Peyer's patch (tissue), 4 donors: Measurements from ENCODE around the gene PRPF38A. TPM values are rescaled to one million over a fixed set of nuclear protein-coding genes. Genes with fewer than 3 reads are reported as not detected.

Experiments used
- DNase-seq, 3 donors: peaks; one replicate each; pipeline ENCODE4 v3.0.0-alpha.2; 2017 to 2019
- H3K27ac ChIP-seq, 4 donors: fragments of 200-600 bp; sonication (generic); one replicate each; pipeline ENCODE4 v1.5.1; 2016 to 2019
- H3K27me3 ChIP-seq, 2 donors: fragments of 200-600 bp; sonication (generic); one replicate each; pipeline ENCODE4 v1.5.1; 2019
- H3K36me3 ChIP-seq, 3 donors: fragments of 200-600 bp; sonication (generic); one replicate each; pipeline ENCODE4 v1.5.1; 2016 to 2019
- H3K4me1 ChIP-seq, 4 donors: fragments of 200-600 bp; sonication (generic); one replicate each; pipeline ENCODE4 v1.5.1; 2016 to 2019
- H3K4me3 ChIP-seq, 4 donors: fragments of 200-600 bp; sonication (generic); 1 replicate in 3 of 4; 2 replicates in 1 of 4; pipeline ENCODE4 v1.5.1; 2016 to 2019; ENCODE audit warnings: mild to moderate bottlenecking in 1 of 4
- H3K9me3 ChIP-seq, 4 donors: fragments of 200-600 bp; sonication (generic); one replicate each; pipeline ENCODE4 v1.5.1; 2016 to 2019; ENCODE audit warnings: mild to moderate bottlenecking in 1 of 4
- CTCF ChIP-seq, 6 experiments: fragments of 450-650 bp in 4 of 6; fragments of 200-600 bp in 2 of 6; sonication (generic) in 1 of 6; IDR thresholded peaks; one replicate each; pipeline ENCODE4 v1.5.1; 2017 to 2019; ENCODE audit warnings: antibody characterized with exemption in 6 of 6, mild to moderate bottlenecking in 3 of 6, moderate library complexity in 1 of 6
- POLR2A ChIP-seq, 2 donors: fragments of 450-650 bp; IDR thresholded peaks; one replicate each; pipeline ENCODE4 v1.5.1; 2017; ENCODE audit warnings: antibody characterized with exemption in 2 of 2, mild to moderate bottlenecking in 2 of 2, moderate library complexity in 2 of 2
- total RNA-seq, 4 donors: library from RNA; depleted of rRNA; stranded (reverse); fragments of >200 nt; gene quantifications; one replicate each; pipeline ENCODE4 v1.1.0, GENCODE V29; 2016

Gene PRPF38A
- total RNA-seq, 4 donors from 2014 or later: 14.2 to 20.6 (median 18.7) TPM

- no peaks in the 10 kb centered on the region for H3K4me1 ChIP-seq
- H3K9me3 ChIP-seq: no peaks in the 10 kb centered on the region
- H3K4me3 ChIP-seq: no peak overlapping the region
- no peak for TF ChIP-seq CTCF (IDR thresholded peaks at IDR 0.05)
- no peak for TF ChIP-seq POLR2A (IDR thresholded peaks at IDR 0.05)
- no peak for DNase-seq
- H3K27me3 ChIP-seq: no peaks in the 10 kb centered on the region
- peaks cover 0 to 43% (median 0%) of the 10 kb centered on the region in 3 donors for H3K36me3 ChIP-seq
- H3K27ac ChIP-seq: no peak overlapping the region
Observed at GRCh38 chr1:52439976-52440375, 35.6 kb downstream of the PRPF38A start.

- Histone ChIP-seq H3K27ac (no peak overlapping the region), H3K4me3 (no peak overlapping the region), H3K4me1 (no peaks in the 10 kb centered on the region), H3K9me3 (no peaks in the 10 kb centered on the region), H3K36me3 (peaks cover 0 to 32% (median 0%) of the 10 kb centered on the region in 3 donors), H3K27me3 (no peaks in the 10 kb centered on the region)
- no peak for DNase-seq
- no peak for TF ChIP-seq CTCF (IDR thresholded peaks at IDR 0.05)
- no peak for TF ChIP-seq POLR2A (IDR thresholded peaks at IDR 0.05)
Observed at GRCh38 chr1:52444463-52444862, 40.1 kb downstream of the PRPF38A start.

GRCh38 chr1:52454127-52454526 is 49.7 kb downstream of the PRPF38A start:
- DNase-seq: no peak
- Histone ChIP-seq H3K4me1 (no peaks in the 10 kb centered on the region), H3K27me3 (no peaks in the 10 kb centered on the region), H3K36me3 (no peaks in the 10 kb centered on the region), H3K27ac (no peak overlapping the region), H3K4me3 (no peak overlapping the region), H3K9me3 (no peaks in the 10 kb centered on the region)
- no peak for TF ChIP-seq POLR2A (IDR thresholded peaks at IDR 0.05)
- no peak for TF ChIP-seq CTCF (IDR thresholded peaks at IDR 0.05)

DNA sequence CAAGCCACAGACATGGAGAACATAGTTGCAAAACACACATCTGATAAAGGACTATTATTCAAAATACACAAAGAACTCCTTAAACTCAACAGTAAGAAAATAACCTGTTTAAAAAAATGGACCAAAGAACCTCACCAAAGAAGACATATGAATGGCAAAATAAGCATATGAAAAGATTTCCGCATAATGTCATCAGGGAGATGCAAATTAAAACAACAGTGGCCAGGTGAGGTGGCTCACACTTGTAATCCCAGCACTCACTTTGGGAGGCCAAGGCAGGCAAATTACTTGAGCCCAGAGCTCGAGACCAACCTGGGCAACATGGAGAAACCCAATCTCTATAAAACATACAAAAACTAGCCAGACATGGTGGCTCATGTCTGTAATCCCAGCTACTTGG is 50.4 kb downstream of the PRPF38A start:
- DNase-seq: no peak
- no peak overlapping the region for H3K4me3 ChIP-seq
- H3K27ac ChIP-seq: no peak overlapping the region
- H3K4me1 ChIP-seq: no peaks in the 10 kb centered on the region
- H3K27me3 ChIP-seq: no peaks in the 10 kb centered on the region
- no peaks in the 10 kb centered on the region for H3K9me3 ChIP-seq
- no peaks in the 10 kb centered on the region for H3K36me3 ChIP-seq
- TF ChIP-seq CTCF (IDR thresholded peaks at IDR 0.05): no peak
- TF ChIP-seq POLR2A (IDR thresholded peaks at IDR 0.05): no peak

DNA sequence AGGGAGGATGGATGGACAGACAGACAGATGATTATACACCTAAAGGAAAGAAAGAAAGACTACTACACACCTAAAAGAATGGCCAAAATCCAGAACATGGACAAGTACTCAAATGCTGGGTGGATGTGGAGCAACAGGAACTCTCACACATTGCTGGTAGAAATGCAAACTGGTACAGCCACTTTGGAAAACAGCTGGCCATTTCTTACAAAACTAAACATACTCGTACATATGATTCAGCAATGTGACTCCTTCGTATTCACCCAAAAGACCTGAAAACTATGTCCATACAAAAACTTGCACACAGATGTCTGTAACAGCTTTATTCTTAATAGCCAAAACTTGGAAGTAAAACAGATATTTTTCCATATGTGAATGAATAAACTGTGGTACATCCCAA is 51.3 kb downstream of the PRPF38A start:
- no peaks in the 10 kb centered on the region for H3K27me3 ChIP-seq
- no peak overlapping the region for H3K27ac ChIP-seq
- DNase-seq: no peak
- TF ChIP-seq CTCF (IDR thresholded peaks at IDR 0.05) (no peak), POLR2A (IDR thresholded peaks at IDR 0.05) (no peak)
- H3K4me1 ChIP-seq: no peaks in the 10 kb centered on the region
- H3K9me3 ChIP-seq: no peaks in the 10 kb centered on the region
- H3K36me3 ChIP-seq: no peaks in the 10 kb centered on the region
- no peak overlapping the region for H3K4me3 ChIP-seq

- Histone ChIP-seq H3K4me1 (no peaks in the 10 kb centered on the region), H3K27ac (no peak overlapping the region), H3K36me3 (no peaks in the 10 kb centered on the region), H3K27me3 (no peaks in the 10 kb centered on the region), H3K9me3 (no peaks in the 10 kb centered on the region), H3K4me3 (no peak overlapping the region)
- DNase-seq: no peak
- TF ChIP-seq POLR2A (IDR thresholded peaks at IDR 0.05) (no peak), CTCF (IDR thresholded peaks at IDR 0.05) (no peak)
Observed at GRCh38 chr1:52460694-52461093, 56.3 kb downstream of the PRPF38A start.
